ENCODE measurements around the gene ACSBG1. TPM values are rescaled to one million over a fixed set of nuclear protein-coding genes. Genes with fewer than 3 reads are reported as not detected.

ACSBG1 gene, protein sequence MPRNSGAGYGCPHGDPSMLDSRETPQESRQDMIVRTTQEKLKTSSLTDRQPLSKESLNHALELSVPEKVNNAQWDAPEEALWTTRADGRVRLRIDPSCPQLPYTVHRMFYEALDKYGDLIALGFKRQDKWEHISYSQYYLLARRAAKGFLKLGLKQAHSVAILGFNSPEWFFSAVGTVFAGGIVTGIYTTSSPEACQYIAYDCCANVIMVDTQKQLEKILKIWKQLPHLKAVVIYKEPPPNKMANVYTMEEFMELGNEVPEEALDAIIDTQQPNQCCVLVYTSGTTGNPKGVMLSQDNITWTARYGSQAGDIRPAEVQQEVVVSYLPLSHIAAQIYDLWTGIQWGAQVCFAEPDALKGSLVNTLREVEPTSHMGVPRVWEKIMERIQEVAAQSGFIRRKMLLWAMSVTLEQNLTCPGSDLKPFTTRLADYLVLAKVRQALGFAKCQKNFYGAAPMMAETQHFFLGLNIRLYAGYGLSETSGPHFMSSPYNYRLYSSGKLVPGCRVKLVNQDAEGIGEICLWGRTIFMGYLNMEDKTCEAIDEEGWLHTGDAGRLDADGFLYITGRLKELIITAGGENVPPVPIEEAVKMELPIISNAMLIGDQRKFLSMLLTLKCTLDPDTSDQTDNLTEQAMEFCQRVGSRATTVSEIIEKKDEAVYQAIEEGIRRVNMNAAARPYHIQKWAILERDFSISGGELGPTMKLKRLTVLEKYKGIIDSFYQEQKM
- total RNA-seq, result 1.8 TPM
- long read RNA-seq, result 0 reads

DNA sequence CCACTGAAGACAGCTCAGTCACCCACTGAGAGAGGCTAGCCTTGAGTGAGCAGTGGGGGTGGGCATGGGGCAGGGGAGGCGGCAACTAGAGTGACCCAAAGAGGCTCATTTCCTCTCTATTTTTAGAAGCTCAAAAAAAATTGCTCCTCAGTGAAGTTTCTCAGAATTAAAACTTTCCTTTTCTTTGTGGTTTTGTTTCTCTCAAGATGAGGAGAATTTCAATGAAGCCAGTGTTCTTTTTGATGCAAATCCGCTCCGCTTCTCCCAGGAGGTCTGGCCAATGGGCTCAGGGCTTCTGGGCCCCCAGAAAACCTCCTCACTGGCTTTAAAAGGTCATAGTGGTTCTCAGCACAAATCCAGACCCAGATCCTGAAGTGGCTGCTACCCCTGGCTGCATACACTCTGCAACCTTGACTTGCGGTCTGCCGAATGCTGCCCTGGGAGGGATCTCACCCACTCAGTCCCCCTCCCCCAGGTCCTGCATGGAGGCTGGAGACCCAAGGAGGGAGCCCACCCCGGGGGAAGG, at the start of gene ACSBG1:
Gene ACSBG1 (minus strand): TSS at position 51 of the 526 bp plus-strand sequence. CDS start 64 bp downstream, outside the sequence.
- Histone ChIP-seq H3K27me3 (ENCODE audit: low read depth) (no peaks in the 10 kb centered on the region), H3K4me1 (no peaks in the 10 kb centered on the region), H3K9me3 (no peaks in the 10 kb centered on the region), H3K27ac (no peak within 1 kb of the TSS), H3K36me3 (no peaks in the 10 kb centered on the region), H3K4me3 (no peak within 1 kb of the TSS)
- DNase-seq, result no peak
- intact Hi-C loops (cut with DNase I), result no loop called here
- TF ChIP-seq, protein P1, sequence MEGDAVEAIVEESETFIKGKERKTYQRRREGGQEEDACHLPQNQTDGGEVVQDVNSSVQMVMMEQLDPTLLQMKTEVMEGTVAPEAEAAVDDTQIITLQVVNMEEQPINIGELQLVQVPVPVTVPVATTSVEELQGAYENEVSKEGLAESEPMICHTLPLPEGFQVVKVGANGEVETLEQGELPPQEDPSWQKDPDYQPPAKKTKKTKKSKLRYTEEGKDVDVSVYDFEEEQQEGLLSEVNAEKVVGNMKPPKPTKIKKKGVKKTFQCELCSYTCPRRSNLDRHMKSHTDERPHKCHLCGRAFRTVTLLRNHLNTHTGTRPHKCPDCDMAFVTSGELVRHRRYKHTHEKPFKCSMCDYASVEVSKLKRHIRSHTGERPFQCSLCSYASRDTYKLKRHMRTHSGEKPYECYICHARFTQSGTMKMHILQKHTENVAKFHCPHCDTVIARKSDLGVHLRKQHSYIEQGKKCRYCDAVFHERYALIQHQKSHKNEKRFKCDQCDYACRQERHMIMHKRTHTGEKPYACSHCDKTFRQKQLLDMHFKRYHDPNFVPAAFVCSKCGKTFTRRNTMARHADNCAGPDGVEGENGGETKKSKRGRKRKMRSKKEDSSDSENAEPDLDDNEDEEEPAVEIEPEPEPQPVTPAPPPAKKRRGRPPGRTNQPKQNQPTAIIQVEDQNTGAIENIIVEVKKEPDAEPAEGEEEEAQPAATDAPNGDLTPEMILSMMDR (IDR thresholded peaks at IDR 0.05), result no peak
- no peak for ATAC-seq

DNA sequence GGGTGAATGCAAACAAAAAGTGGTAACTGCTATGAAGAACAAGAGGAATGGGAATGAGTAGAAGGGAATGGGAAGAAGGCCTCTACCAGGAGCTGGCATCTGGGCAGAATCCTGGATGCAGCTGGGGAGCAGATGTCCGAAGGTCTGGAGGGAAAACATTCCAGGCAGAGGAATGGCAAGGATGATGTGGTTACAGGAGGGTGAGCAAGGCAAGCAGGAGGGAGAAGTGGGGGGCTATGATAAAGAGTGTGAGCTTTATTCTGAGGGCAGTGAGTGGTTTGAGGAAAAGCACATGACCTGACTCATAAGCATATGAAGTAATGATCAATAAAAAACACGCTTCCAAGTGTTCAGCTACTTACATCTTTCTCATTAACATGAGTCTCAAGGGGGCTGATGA, 48.0 kb upstream of the ACSBG1 start:
- intact Hi-C loops (cut with DNase I), result no loop called here
- Histone ChIP-seq H3K4me1 (peaks cover 5% of the 10 kb centered on the region), H3K27me3 (ENCODE audit: low read depth) (no peaks in the 10 kb centered on the region), H3K27ac (no peak overlapping the region), H3K4me3 (no peak overlapping the region), H3K36me3 (peaks cover 89% of the 10 kb centered on the region), H3K9me3 (no peaks in the 10 kb centered on the region)
- DNase-seq, result no peak
- TF ChIP-seq, protein P1 (IDR thresholded peaks at IDR 0.05), result no peak
- no peak for ATAC-seq

DNA sequence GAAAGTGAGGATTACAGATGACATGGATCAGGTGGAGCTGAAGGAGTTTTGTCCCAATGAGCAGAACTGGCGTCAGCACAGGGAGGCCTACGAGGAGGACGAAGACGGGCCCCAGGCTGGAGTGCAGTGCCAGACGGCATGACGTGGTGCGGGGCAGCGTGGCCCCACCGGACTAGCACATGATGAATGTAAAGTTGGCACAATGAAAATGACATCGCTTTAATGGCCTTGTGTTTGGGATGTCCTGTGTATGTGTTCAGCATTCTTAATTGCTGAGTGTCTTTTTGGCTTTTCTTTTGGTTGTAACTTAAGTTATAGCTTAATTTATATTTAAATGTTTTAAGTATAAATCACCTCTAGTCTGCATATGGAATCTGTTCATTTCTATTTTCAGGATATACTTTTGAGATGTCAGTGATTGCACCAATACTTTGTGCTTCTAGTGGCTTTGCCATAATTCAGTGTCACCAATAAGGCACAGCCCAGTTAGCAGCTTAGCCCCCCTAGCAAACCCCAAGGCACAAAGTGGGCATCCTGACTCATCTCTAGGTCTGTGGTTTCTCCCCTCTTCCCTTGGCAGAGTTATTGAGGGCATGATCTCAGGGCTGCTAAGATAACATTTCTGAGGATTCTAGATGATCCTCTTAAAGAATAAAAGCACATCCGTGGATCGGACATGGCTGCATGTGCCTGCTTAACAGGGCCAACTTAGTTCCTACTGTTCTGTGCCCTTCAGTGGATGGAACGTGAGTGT, 46.1 kb upstream of the ACSBG1 start:
- no peak for ATAC-seq
- peaks cover 77% of the 10 kb centered on the region for H3K36me3 ChIP-seq
- no peak overlapping the region for H3K27ac ChIP-seq
- H3K4me1 ChIP-seq, result peaks cover 5% of the 10 kb centered on the region
- no peak overlapping the region for H3K4me3 ChIP-seq
- intact Hi-C loops (cut with DNase I), result no loop called here
- no peaks in the 10 kb centered on the region for H3K9me3 ChIP-seq
- no peaks in the 10 kb centered on the region for H3K27me3 ChIP-seq (ENCODE audit: low read depth)
- no peak for DNase-seq
- TF ChIP-seq, protein P1 (IDR thresholded peaks at IDR 0.05), result no peak

DNA sequence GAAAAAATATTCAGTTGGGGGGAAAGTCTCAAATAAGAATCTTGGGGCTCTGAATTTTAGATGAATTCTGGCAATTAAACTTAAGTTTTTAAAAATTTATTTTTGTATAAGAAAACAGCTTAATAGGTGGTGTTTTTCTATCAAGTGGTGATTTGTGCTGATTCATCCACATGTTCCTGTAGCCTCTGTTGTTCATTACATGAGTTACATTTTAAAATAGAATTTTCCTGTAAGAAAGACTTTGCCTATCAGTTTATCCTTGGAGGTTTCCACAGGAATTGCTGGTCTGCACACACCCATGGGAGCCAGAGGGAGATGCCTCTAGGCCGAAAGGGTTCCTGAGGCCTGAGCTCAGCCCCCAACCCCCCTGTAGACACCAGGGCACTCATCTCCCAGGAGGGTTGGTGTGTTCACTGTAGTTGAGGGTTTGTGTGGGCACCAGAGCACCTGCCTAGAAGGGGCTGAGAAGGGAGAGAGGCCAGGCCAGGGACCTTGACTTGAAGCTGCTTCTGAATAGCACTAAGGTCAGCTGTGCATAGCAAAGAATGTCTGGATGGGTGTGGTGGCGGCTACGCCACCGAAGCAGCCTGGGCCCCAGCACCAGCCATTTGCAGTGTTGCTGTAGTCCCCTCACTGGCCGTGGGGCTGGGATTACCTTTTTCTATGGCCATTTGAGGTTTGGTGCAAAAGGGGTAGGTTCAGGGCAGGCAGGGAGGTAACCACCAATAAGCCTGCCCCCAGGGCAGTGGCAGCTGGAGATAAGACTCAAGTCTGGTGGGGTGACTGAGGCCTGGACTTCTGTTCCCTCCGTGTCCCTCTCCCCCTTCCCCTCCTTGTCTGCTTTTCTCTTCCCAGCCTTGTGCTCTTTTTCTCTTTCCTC, 41.9 kb upstream of the ACSBG1 start:
- no peak overlapping the region for H3K4me3 ChIP-seq
- no peak for ATAC-seq
- intact Hi-C loops (cut with DNase I), result no loop called here

More for the DNA sequence above, 41.9 kb upstream of the ACSBG1 start:
- no peak overlapping the region for H3K27ac ChIP-seq
- no peak for DNase-seq
- TF ChIP-seq, protein P1 (IDR thresholded peaks at IDR 0.05), result no peak
- H3K4me1 ChIP-seq, result peaks cover 5% of the 10 kb centered on the region
- no peaks in the 10 kb centered on the region for H3K9me3 ChIP-seq
- H3K36me3 ChIP-seq, result peaks cover 42% of the 10 kb centered on the region
- H3K27me3 ChIP-seq (ENCODE audit: low read depth), result no peaks in the 10 kb centered on the region
